ENCODE results near the gene LGALS13. TPM values are rescaled to one million over a fixed set of nuclear protein-coding genes. Genes with fewer than 3 reads are reported as not detected.

LGALS13 gene
- total RNA-seq, 1 experiment from 2014 or later = not detected

- H3K4me2 ChIP-seq (ENCODE audit: low read length) = no peak overlapping the region
- H3K79me2 ChIP-seq (ENCODE audit: insufficient read depth, low read length) = no peaks in the 10 kb centered on the region
- ChIA-PET POLR2A (no interaction called here), RAD21 (ENCODE audit: low non-redundant PET in 1 of 2, low total read pairs in 2 of 2, uncharacterized antibody in 2 of 2, unreplicated experiment in 2 of 2) (no interaction called here), CTCF (no interaction called here)
- no peak overlapping the region for H3K27ac ChIP-seq (ENCODE audit: low read depth, low read length)
- no peak overlapping the region for H3K4me3 ChIP-seq (replicated peaks in 1 of 2; ENCODE audit: low read depth in 1 of 2, low read length in 2 of 2)
- DNase-seq (ENCODE audit: low read depth, low spot score) (no peak), ATAC-seq (no peak)
- H3K9me2 ChIP-seq (ENCODE audit: insufficient read depth) = no peaks in the 10 kb centered on the region; the same call in 1 of the 2 replicates
- no peaks in the 10 kb centered on the region for H3K4me1 ChIP-seq (ENCODE audit: control insufficient read depth in 1 of 2, insufficient read depth in 2 of 2, low read length in 2 of 2)
- peaks cover 24% of the 10 kb centered on the region for H3K27me3 ChIP-seq (ENCODE audit: insufficient read depth, low read length)
- H2AFZ ChIP-seq (ENCODE audit: low read depth, low read length, poor library complexity, severe bottlenecking) = no peak overlapping the region
- H3K36me3 ChIP-seq (ENCODE audit: control insufficient read depth in 1 of 2, insufficient read depth in 2 of 2, low read length in 2 of 2) = no peaks in the 10 kb centered on the region
- TF ChIP-seq CEBPB (IDR thresholded peaks at IDR 0.05; ENCODE audit: low read depth) (no peak), ATF3 (IDR thresholded peaks at IDR 0.05) (no peak), SRF (IDR thresholded peaks at IDR 0.05; ENCODE audit: low read depth) (no peak), POLR2AphosphoS5 (IDR thresholded peaks at IDR 0.05; ENCODE audit: low read depth, low read length) (no peak), CBX3 (IDR thresholded peaks at IDR 0.05; ENCODE audit: low read depth) (no peak), ZNF274 (IDR thresholded peaks at IDR 0.05; ENCODE audit: low read depth, low read length) (no peak), ELF1 (IDR thresholded peaks at IDR 0.05; ENCODE audit: borderline replicate concordance, low read depth) (no peak), JUND (IDR thresholded peaks at IDR 0.05) (no peak), ZFX (IDR thresholded peaks at IDR 0.05) (no peak), TCF7L2 (IDR thresholded peaks at IDR 0.05; ENCODE audit: borderline replicate concordance, extremely low read depth, insufficient read depth, insufficient read length) (no peak)
- no peaks in the 10 kb centered on the region for H4K20me1 ChIP-seq (ENCODE audit: insufficient read depth)
- no peaks in the 10 kb centered on the region for H3K9me3 ChIP-seq (ENCODE audit: control insufficient read depth in 1 of 2, insufficient read depth in 1 of 2, low read depth in 1 of 2, low read length in 2 of 2)
- H3K9ac ChIP-seq (ENCODE audit: low read length) = no peak overlapping the region
- intact Hi-C loops (cut with micrococcal nuclease) = loop anchor here (10.0 kb wide), 1 partner anchor 57 kb away; no protein-coding TSS in a partner anchor
- BruUV-seq (replicated peaks) = no TSS peak
These were observed 29.3 kb downstream of the LGALS13 start for GRCh38 chr19:39631626-39632025.

GRCh38 chr19:39637891-39638290, 35.6 kb downstream of the LGALS13 start:
- RAD21 ChIA-PET (ENCODE audit: low non-redundant PET in 1 of 2, low total read pairs in 2 of 2, uncharacterized antibody in 2 of 2, unreplicated experiment in 2 of 2) = no interaction called here
- H4K20me1 ChIP-seq (ENCODE audit: insufficient read depth) = no peaks in the 10 kb centered on the region
- no peak overlapping the region for H3K4me3 ChIP-seq (replicated peaks in 1 of 2; ENCODE audit: low read depth in 1 of 2, low read length in 2 of 2)
- intact Hi-C loops (cut with micrococcal nuclease) = loop anchor here (10.0 kb wide), 1 partner anchor 63 kb away; no protein-coding TSS in a partner anchor
- ATAC-seq (no peak), DNase-seq (ENCODE audit: low read depth, low spot score) (no peak)
- H3K9me2 ChIP-seq (ENCODE audit: insufficient read depth) = no peaks in the 10 kb centered on the region
- H3K4me1 ChIP-seq (ENCODE audit: control insufficient read depth in 1 of 2, insufficient read depth in 2 of 2, low read length in 2 of 2) = no peaks in the 10 kb centered on the region
- H2AFZ ChIP-seq (ENCODE audit: low read depth, low read length, poor library complexity, severe bottlenecking) = no peak overlapping the region
- peaks cover 65% of the 10 kb centered on the region for H3K27me3 ChIP-seq (ENCODE audit: insufficient read depth, low read length)
- BruUV-seq (replicated peaks) = no TSS peak
- no peak overlapping the region for H3K4me2 ChIP-seq (ENCODE audit: low read length)
- H3K79me2 ChIP-seq (ENCODE audit: insufficient read depth, low read length) = no peaks in the 10 kb centered on the region
- CTCF ChIA-PET = no interaction called here
- H3K9me3 ChIP-seq (ENCODE audit: control insufficient read depth in 1 of 2, insufficient read depth in 1 of 2, low read depth in 1 of 2, low read length in 2 of 2) = no peaks in the 10 kb centered on the region
- no peak overlapping the region for H3K9ac ChIP-seq (ENCODE audit: low read length)
- no peak for TF ChIP-seq ZFX (IDR thresholded peaks at IDR 0.05)
- POLR2A ChIA-PET = no interaction called here
- no peak overlapping the region for H3K27ac ChIP-seq (ENCODE audit: low read depth, low read length)
- no peaks in the 10 kb centered on the region for H3K36me3 ChIP-seq (ENCODE audit: control insufficient read depth in 1 of 2, insufficient read depth in 2 of 2, low read length in 2 of 2)
